Body of pancreas (tissue), 4 donors: ENCODE measurements around the gene RASGRP3. TPM values are rescaled to one million over a fixed set of nuclear protein-coding genes. Genes with fewer than 3 reads are reported as not detected.

ENCODE experiments used
- ATAC-seq: fragments of 150-250 bp; one replicate; pipeline ENCODE4 v1.9.1; 2016
- DNase-seq, 4 donors: peaks; one replicate each; pipeline ENCODE4 v3.0.0-alpha.2; 2019
- H3K27ac ChIP-seq, 4 donors: fragments of 200-600 bp; sonication (generic); 1 replicate in 3 of 4; 2 replicates in 1 of 4; pipeline versions ENCODE4 v1.5.1 to v1.6.1; 2016 to 2019; ENCODE audit warnings: mild to moderate bottlenecking in 1 of 4, mixed read lengths in 1 of 4, moderate library complexity in 1 of 4
- H3K27me3 ChIP-seq, 2 donors: fragments of 200-600 bp; sonication (generic); one replicate each; pipeline ENCODE4 v1.6.0; 2016; ENCODE audit warnings: mild to moderate bottlenecking in 1 of 2
- H3K36me3 ChIP-seq, 2 donors: fragments of 200-600 bp; sonication (generic); replicated peaks in 1 of 2; 2 replicates each; pipeline ENCODE4 v1.5.1; 2016; ENCODE audit warnings: low read depth in 2 of 2; ENCODE audit not compliant: insufficient read depth in 1 of 2
- H3K4me1 ChIP-seq: fragments of 200-600 bp; sonication (generic); one replicate; pipeline ENCODE4 v1.6.0; 2016
- H3K4me3 ChIP-seq, 2 donors: fragments of 200-600 bp; sonication (generic); 1 replicate in 1 of 2; 2 replicates in 1 of 2; pipeline ENCODE4 v1.5.1; 2016 to 2019
- H3K9me3 ChIP-seq, 3 donors: fragments of 200-600 bp; sonication (generic); 1 replicate in 2 of 3; 2 replicates in 1 of 3; pipeline ENCODE4 v1.5.1; 2016
- CTCF ChIP-seq, 7 experiments: fragments of 450-650 bp in 4 of 7; fragments of 200-600 bp in 3 of 7; sonication (generic) in 3 of 7; IDR thresholded peaks; one replicate each; pipeline ENCODE4 v1.5.1; 2016 to 2019; ENCODE audit warnings: antibody characterized with exemption in 7 of 7
- POLR2A ChIP-seq, 3 donors: fragments of 450-650 bp; IDR thresholded peaks; one replicate each; pipeline ENCODE4 v1.6.1; 2016; ENCODE audit warnings: antibody characterized with exemption in 3 of 3, mild to moderate bottlenecking in 2 of 3
- WGBS, 2 donors: methylation state at CpG; one replicate each; pipeline ENCODE4 v1.1.5; 2017; 5-methylcytosine and 5-hydroxymethylcytosine counted together
- intact Hi-C: fragments of 100-400 bp; cut with DNase I; formaldehyde crosslinking; loops from one replicate; pipeline ENCODE4 v1.15.1; 2023
- total RNA-seq, 2 donors: library from RNA; depleted of rRNA; stranded (reverse); fragments of >200 nt; gene quantifications; one replicate each; pipeline ENCODE4 v1.1.0, GENCODE V29; 2016

The RASGRP3 gene
- total RNA-seq, 2 donors from 2014 or later: 3.9 to 22.1 TPM

GRCh38 chr2:33432871-33433270, 43.6 kb upstream of the RASGRP3 start:
- TF ChIP-seq POLR2A (IDR thresholded peaks at IDR 0.05): no peak
- no peak for TF ChIP-seq CTCF (IDR thresholded peaks at IDR 0.05)
- intact Hi-C loops: no loop called here
- Histone ChIP-seq H3K4me1 (no peaks in the 10 kb centered on the region), H3K4me3 (no peak overlapping the region), H3K27me3 (no peaks in the 10 kb centered on the region), H3K36me3 (no peaks in the 10 kb centered on the region), H3K9me3 (no peaks in the 10 kb centered on the region), H3K27ac (no peak overlapping the region)
- 79 to 86% methylated on average over 2 of the region's 2 CpGs for WGBS, 2 donors
- ATAC-seq (no peak), DNase-seq (no peak)

DNA sequence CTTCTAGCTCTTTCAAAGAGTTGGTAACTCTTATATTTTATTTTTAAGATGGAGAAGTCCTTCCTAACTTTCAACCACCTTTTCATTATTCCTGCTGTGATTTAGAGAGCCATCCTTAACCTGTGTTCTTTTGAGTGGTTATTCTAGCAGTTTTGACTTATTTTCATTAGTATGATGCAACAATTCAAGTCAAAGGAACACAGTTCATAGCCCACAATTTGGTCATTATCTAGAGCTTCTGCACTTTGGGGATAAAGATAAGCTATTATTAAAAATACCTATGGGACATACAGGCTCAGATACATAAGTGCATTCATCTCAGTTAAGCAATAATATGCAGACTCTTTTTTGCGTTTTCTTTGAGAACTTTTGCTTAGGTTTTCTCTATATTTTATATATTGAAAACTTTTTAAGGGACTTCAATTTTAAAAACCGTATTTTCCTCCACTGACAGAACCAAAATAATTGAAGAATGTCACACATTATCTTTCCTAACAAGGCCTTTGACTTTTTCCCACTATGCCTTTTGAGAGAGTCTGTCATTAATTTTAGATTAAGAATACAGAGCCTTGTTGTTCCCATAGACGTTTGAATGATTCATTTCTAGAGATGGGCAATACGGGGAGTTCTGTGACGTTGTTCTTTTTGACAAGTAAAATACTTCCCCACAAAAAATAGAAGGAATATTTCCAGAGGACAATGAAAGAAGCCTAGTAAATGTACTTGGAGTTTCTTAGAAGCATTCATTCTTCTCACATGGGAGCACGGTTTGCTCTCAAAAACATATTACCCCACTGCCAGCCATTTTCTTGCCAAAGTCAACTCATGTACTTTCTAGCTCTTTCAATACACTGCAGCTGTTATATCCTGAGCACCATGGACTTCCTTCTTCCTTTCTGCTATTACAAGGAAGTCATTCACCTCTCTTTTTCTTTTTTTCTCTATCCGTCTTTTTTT, 42.9 kb upstream of the RASGRP3 start:
- 68 to 73% methylated on average over 7 of the region's 7 CpGs for WGBS, 2 donors
- intact Hi-C loops: no loop called here
- ATAC-seq: no peak
- Histone ChIP-seq H3K4me1 (no peaks in the 10 kb centered on the region), H3K36me3 (no peaks in the 10 kb centered on the region), H3K9me3 (no peaks in the 10 kb centered on the region), H3K27ac (no peak overlapping the region), H3K4me3 (no peak overlapping the region), H3K27me3 (no peaks in the 10 kb centered on the region)
- TF ChIP-seq POLR2A (IDR thresholded peaks at IDR 0.05): no peak
- no peak for TF ChIP-seq CTCF (IDR thresholded peaks at IDR 0.05)
- DNase-seq: no peak

DNA sequence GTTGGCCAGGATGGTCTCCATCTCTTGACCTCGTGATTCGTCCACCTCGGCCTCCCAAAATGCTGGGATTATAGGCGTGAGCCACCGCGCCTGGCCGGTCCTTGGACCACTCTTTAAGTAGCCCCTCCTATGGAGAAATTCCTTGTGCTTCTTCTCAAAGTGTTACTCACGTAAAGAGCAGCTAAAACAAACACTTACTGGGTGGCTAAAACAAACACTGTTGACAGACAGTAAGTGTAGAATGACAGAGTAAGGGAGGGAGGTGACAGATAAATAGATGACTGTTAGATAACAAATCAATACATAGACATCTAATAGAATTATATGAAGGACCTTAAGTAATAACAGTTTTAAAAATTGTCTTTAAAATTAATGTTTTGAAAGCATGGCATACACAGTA, 40.9 kb upstream of the RASGRP3 start:
- no peak overlapping the region for H3K27ac ChIP-seq
- H3K27me3 ChIP-seq: no peaks in the 10 kb centered on the region
- DNase-seq (no peak), ATAC-seq (no peak)
- TF ChIP-seq CTCF (IDR thresholded peaks at IDR 0.05) (no peak), POLR2A (IDR thresholded peaks at IDR 0.05) (no peak)
- H3K36me3 ChIP-seq: no peaks in the 10 kb centered on the region
- no peak overlapping the region for H3K4me3 ChIP-seq
- no peaks in the 10 kb centered on the region for H3K4me1 ChIP-seq
- intact Hi-C loops: no loop called here
- H3K9me3 ChIP-seq: no peaks in the 10 kb centered on the region
- 62 to 65% methylated on average over 8 of the region's 8 CpGs for WGBS, 2 donors

DNA sequence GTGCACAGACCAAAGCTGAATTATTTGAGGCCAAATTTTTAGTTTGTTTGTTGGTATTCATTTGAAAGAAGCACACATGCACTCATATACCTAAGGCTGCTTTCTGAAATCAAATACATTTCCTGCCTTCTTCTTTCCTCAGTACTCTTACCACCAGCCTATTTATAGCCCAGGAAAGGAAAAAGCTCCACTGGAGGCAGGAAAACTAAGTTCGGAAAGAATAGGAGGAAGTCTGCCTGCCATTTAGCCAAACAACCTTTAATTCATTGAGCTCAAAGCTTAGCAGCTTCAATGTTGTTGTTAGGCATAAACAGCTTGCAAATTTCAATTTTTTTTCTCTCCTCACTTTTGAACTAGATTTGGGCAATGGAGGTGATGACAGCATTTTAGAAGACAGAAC, 40.4 kb upstream of the RASGRP3 start:
- intact Hi-C loops: no loop called here
- WGBS, 2 donors: 53 to 56% methylated on average over 1 of the region's 1 CpG
- Histone ChIP-seq H3K27me3 (no peaks in the 10 kb centered on the region), H3K4me1 (no peaks in the 10 kb centered on the region), H3K4me3 (no peak overlapping the region), H3K9me3 (no peaks in the 10 kb centered on the region), H3K27ac (no peak overlapping the region), H3K36me3 (no peaks in the 10 kb centered on the region)
- TF ChIP-seq POLR2A (IDR thresholded peaks at IDR 0.05) (no peak), CTCF (IDR thresholded peaks at IDR 0.05) (no peak)
- ATAC-seq (no peak), DNase-seq (no peak)

- Histone ChIP-seq H3K27ac (peak overlapping the region in 1 of 4 donors; percentile 11), H3K4me3 (no peak overlapping the region)
- no peak for ATAC-seq
Observed at GRCh38 chr2:33437297-33437696, 39.2 kb upstream of the RASGRP3 start.

More at GRCh38 chr2:33437297-33437696, 39.2 kb upstream of the RASGRP3 start:
- H3K4me1 ChIP-seq: no peaks in the 10 kb centered on the region
- DNase-seq: no peak
- TF ChIP-seq CTCF (IDR thresholded peaks at IDR 0.05) (no peak), POLR2A (IDR thresholded peaks at IDR 0.05) (no peak)
- 48 to 58% methylated on average over 4 of the region's 4 CpGs for WGBS, 2 donors
- intact Hi-C loops: no loop called here
- no peaks in the 10 kb centered on the region for H3K9me3 ChIP-seq
- no peaks in the 10 kb centered on the region for H3K36me3 ChIP-seq
- no peaks in the 10 kb centered on the region for H3K27me3 ChIP-seq
